Endothelial cell of umbilical vein (primary cell): ENCODE data around the gene SGK1.

Experiments
- CTCF ChIP-seq, 2 donors: IDR thresholded peaks; 1 replicate in 1 of 2; 2 replicates in 1 of 2; pipeline ENCODE4 v1.5.1; 2011; ENCODE audit warnings: low read length in 2 of 2, mild to moderate bottlenecking in 2 of 2, moderate library complexity in 2 of 2, control low read depth in 1 of 2, inconsistent platforms in 1 of 2, low read depth in 1 of 2; ENCODE audit not compliant: insufficient read depth in 1 of 2; ENCODE audit errors: extremely low read depth in 1 of 2
- FOS ChIP-seq: IDR thresholded peaks from 2 replicates; pipeline ENCODE4 v1.6.1; 2011; ENCODE audit warnings: mild to moderate bottlenecking, low read length, moderate library complexity, borderline replicate concordance; ENCODE audit not compliant: insufficient read depth

GRCh38 chr6:134328792-134329191, 10.9 kb upstream of the SGK1 start:
- TF ChIP-seq CTCF (IDR thresholded peaks at IDR 0.05; ENCODE audit: extremely low read depth in 1 of 2, insufficient read depth in 1 of 2, low read depth in 1 of 2, low read length in 2 of 2) (no peak), FOS (no peak)
